Measurements from ENCODE around the gene SCFD1. TPM values are rescaled to one million over a fixed set of nuclear protein-coding genes. Genes with fewer than 3 reads are reported as not detected.

SCFD1 gene
- total RNA-seq, 2 donors from 2014 or later: 20.5 to 28.6 TPM

GRCh38 chr14:30607156-30607780, 14.9 kb upstream of the SCFD1 start:
- Histone ChIP-seq H3K36me3 (peaks cover 13% of the 10 kb centered on the region), H3K27me3 (no peaks in the 10 kb centered on the region), H3K27ac (no peak overlapping the region), H3K4me3 (no peak overlapping the region), H3K9me3 (no peaks in the 10 kb centered on the region), H3K4me1 (no peaks in the 10 kb centered on the region)
- no peak for DNase-seq (ENCODE audit: low spot score)
- TF ChIP-seq, protein P1, sequence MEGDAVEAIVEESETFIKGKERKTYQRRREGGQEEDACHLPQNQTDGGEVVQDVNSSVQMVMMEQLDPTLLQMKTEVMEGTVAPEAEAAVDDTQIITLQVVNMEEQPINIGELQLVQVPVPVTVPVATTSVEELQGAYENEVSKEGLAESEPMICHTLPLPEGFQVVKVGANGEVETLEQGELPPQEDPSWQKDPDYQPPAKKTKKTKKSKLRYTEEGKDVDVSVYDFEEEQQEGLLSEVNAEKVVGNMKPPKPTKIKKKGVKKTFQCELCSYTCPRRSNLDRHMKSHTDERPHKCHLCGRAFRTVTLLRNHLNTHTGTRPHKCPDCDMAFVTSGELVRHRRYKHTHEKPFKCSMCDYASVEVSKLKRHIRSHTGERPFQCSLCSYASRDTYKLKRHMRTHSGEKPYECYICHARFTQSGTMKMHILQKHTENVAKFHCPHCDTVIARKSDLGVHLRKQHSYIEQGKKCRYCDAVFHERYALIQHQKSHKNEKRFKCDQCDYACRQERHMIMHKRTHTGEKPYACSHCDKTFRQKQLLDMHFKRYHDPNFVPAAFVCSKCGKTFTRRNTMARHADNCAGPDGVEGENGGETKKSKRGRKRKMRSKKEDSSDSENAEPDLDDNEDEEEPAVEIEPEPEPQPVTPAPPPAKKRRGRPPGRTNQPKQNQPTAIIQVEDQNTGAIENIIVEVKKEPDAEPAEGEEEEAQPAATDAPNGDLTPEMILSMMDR (IDR thresholded peaks at IDR 0.05): no peak

- Histone ChIP-seq H3K36me3 (peaks cover 5% of the 10 kb centered on the region), H3K4me3 (no peak overlapping the region), H3K27ac (no peak overlapping the region), H3K9me3 (no peaks in the 10 kb centered on the region), H3K27me3 (no peaks in the 10 kb centered on the region), H3K4me1 (no peaks in the 10 kb centered on the region)
- DNase-seq (ENCODE audit: low spot score): no peak
- TF ChIP-seq, protein P1 (IDR thresholded peaks at IDR 0.05): no peak
Measured at GRCh38 chr14:30608533-30609006, 13.5 kb upstream of the SCFD1 start.

GRCh38 chr14:30610787-30611343, 11.3 kb upstream of the SCFD1 start:
- no peak for DNase-seq (ENCODE audit: low spot score)
- no peak overlapping the region for H3K27ac ChIP-seq
- H3K27me3 ChIP-seq: no peaks in the 10 kb centered on the region
- TF ChIP-seq, protein P1 (IDR thresholded peaks at IDR 0.05): peak in 1 of 2 donors; percentile 38
- no peaks in the 10 kb centered on the region for H3K4me1 ChIP-seq
- no peaks in the 10 kb centered on the region for H3K9me3 ChIP-seq
- H3K36me3 ChIP-seq: peaks cover 5% of the 10 kb centered on the region
- no peak overlapping the region for H3K4me3 ChIP-seq

- no peaks in the 10 kb centered on the region for H3K4me1 ChIP-seq
- no peak overlapping the region for H3K4me3 ChIP-seq
- no peak overlapping the region for H3K27ac ChIP-seq
- no peak for DNase-seq (ENCODE audit: low spot score)
- no peaks in the 10 kb centered on the region for H3K27me3 ChIP-seq
- no peaks in the 10 kb centered on the region for H3K9me3 ChIP-seq
- TF ChIP-seq, protein P1 (IDR thresholded peaks at IDR 0.05): no peak
- no peaks in the 10 kb centered on the region for H3K36me3 ChIP-seq
Measured at GRCh38 chr14:30614155-30614554, 8.0 kb upstream of the SCFD1 start.

- Histone ChIP-seq H3K36me3 (no peaks in the 10 kb centered on the region), H3K27ac (no peak overlapping the region), H3K9me3 (no peaks in the 10 kb centered on the region), H3K27me3 (no peaks in the 10 kb centered on the region), H3K4me1 (peaks cover 0 to 29% of the 10 kb centered on the region in 2 donors), H3K4me3 (no peak overlapping the region)
- TF ChIP-seq, protein P1 (IDR thresholded peaks at IDR 0.05): no peak
- DNase-seq (ENCODE audit: low spot score): no peak
Measured at GRCh38 chr14:30620178-30620577, 1.9 kb upstream of the SCFD1 start.
